SK-N-MC (cell line): Measurements from ENCODE around the gene DUS1L.

Experiments used
- EZH2 ChIP-seq: fragments of 200-600 bp; sonication (generic); IDR thresholded peaks from one replicate; pipeline ENCODE4 v1.6.1; 2017; ENCODE audit warnings: antibody characterized with exemption
- FOXP2 ChIP-seq: optimal IDR thresholded peaks from 2 replicates; pipeline ENCODE3; 2011; ENCODE audit warnings: mild to moderate bottlenecking, moderate library complexity; ENCODE audit not compliant: insufficient read depth; ENCODE audit errors: extremely low read length, control extremely low read depth
- POLR2AphosphoS5 ChIP-seq: IDR thresholded peaks from 2 replicates; pipeline ENCODE4 v1.6.1; 2012; ENCODE audit warnings: mild to moderate bottlenecking, low read depth, low read length, borderline replicate concordance

DNA sequence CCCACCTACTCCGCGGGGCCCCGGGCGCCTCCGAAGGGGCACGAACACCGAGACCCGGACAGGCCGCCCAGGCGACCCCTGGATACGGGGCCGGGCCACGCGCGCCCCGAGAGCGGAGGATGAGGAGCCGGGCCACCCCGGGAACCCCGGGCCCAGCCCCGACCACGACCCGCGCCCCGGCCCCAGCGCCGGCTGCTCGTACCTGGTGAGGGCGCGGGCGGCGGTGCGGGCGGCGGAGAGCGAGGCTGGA lies 32.2 kb upstream of the DUS1L start:
- TF ChIP-seq EZH2: no peak
- no peak for TF ChIP-seq POLR2AphosphoS5
- no peak for TF ChIP-seq FOXP2
